HG02678 (cell line): ENCODE results near the gene MS4A8.
"Not testable (repeated sequence)": the region's sequence is repeated elsewhere in the genome, so short reads cannot be mapped to it uniquely, and the experiment has no call there.

ENCODE experiments used
- ATAC-seq: cut with Tn5 transposase; IDR thresholded peaks from one replicate; pipeline ENCODE4 v1.9.1; 2021; ENCODE audit warnings: mild to moderate bottlenecking, moderate library complexity; ENCODE audit not compliant: unreplicated experiment

Gene MS4A8

DNA sequence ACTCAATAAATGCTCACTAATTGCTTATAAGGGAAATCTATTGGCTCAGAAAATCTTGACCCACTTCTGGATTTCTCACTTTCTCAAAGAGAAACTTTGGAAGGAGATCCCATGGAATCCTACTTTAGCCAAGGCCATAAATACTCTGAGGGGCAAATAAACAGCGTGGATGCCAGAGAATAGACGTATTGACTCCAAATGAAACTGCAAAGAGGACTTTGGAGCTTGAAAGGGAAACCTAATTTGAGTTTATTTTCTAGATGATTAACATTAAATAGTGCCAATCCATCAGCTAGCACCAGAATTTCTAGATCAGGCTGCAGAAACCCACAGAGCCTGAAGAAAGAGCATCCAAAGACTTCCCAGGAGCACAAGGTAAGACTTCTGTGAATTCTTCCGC is 25.0 kb downstream of the MS4A8 start, which contains the start of gene MS4A18:
Gene MS4A18 (plus strand): TSS at position 301 of the 400 bp plus-strand sequence.
- ATAC-seq = no peak

DNA sequence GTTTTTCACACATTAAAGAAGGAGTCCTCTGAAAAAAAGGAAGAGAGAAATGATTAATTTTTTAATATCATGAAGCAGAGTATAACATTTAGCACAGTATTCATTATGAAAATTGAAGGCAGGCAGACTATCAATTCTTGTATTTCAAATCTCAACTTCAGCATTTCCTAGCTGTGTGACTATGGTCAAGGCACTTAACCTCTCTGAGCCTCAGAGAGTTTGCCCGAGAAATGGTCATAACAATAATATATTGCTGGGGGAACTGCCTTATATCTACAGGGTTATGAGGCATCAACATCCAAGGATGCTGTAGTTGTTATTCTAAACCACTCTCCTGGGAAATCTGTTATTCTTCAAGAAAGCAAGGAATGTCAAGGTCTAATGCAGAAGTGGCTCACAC is 26.2 kb downstream of the MS4A8 start:
- ATAC-seq = no peak

GRCh38 chr11:60731586-60731985 is 32.2 kb downstream of the MS4A8 start:
- no peak for ATAC-seq

DNA sequence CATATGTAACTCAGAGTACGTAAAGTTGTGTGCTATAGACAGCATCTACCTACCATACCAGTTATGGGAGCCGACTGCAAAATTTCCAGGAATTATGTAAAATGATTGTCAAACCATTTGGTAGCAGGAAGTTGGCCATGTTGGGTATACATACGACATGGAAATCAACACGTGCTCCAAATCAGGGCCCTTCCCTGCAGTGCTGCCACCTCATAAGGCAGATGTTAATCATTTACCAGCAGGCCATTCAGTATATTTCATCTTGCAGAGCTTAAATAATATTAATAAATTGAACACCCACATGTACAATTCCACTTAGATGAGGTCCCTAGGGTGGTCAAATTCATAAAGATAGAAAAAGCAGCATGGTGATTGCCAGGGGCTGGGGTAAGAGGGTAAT is 34.9 kb downstream of the MS4A8 start:
- ATAC-seq = no peak

GRCh38 chr11:60739114-60739513 is 39.7 kb downstream of the MS4A8 start:
- no peak for ATAC-seq

- ATAC-seq = no peak
Measured at GRCh38 chr11:60740573-60740972, 41.2 kb downstream of the MS4A8 start.

GRCh38 chr11:60741421-60741820 is 42.0 kb downstream of the MS4A8 start:
- ATAC-seq = no peak

- ATAC-seq = no peak
Measured at GRCh38 chr11:60743058-60743457, 43.6 kb downstream of the MS4A8 start.

DNA sequence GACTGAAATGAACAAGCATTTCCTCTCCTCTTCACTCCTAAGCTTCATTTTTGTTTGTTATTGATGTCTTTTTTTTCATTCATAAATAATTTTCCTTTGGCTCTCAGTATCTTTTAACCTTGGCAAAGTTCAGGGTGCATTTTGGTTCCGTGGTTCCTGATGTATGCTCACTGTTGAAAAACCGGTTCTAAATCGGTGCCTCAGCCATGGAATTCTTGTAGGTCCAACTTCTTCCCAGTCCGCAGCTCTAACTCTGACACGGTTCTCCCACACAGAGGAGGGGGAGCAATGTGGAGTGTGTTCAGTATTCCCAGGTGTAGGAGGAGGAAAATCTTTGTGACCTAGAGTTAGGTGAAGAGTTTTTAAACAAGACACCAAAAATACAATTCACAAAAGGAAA is 44.7 kb downstream of the MS4A8 start:
- no peak for ATAC-seq

- ATAC-seq = no peak
Measured at GRCh38 chr11:60747359-60747873, 48.0 kb downstream of the MS4A8 start.

- ATAC-seq = no peak
Measured at GRCh38 chr11:60748225-60748624, 48.8 kb downstream of the MS4A8 start.

GRCh38 chr11:60748821-60749220 is 49.4 kb downstream of the MS4A8 start:
- no peak for ATAC-seq

- ATAC-seq = no peak
Measured at GRCh38 chr11:60750911-60751310, 51.5 kb downstream of the MS4A8 start.

GRCh38 chr11:60753309-60753708 is 53.9 kb downstream of the MS4A8 start:
- no peak for ATAC-seq

DNA sequence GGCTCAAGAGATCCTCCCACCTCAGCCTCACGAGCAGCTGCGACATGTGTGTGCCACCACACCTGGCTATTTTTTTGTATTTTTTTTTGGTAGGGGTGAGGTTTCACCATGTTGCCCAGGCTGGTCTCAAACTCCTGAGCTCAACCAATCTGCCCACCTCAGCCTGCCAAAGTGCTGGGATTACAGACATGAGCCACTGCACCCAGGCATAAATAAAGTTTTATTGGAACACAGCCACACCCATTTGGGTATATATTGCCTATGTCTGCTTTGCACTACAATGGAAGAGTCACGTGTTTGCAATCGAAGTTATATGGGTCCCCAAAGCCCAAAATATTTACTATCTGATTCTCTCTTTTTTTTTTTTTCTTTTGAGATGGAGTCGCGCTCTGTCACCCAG is 55.5 kb downstream of the MS4A8 start:
- ATAC-seq = no peak

DNA sequence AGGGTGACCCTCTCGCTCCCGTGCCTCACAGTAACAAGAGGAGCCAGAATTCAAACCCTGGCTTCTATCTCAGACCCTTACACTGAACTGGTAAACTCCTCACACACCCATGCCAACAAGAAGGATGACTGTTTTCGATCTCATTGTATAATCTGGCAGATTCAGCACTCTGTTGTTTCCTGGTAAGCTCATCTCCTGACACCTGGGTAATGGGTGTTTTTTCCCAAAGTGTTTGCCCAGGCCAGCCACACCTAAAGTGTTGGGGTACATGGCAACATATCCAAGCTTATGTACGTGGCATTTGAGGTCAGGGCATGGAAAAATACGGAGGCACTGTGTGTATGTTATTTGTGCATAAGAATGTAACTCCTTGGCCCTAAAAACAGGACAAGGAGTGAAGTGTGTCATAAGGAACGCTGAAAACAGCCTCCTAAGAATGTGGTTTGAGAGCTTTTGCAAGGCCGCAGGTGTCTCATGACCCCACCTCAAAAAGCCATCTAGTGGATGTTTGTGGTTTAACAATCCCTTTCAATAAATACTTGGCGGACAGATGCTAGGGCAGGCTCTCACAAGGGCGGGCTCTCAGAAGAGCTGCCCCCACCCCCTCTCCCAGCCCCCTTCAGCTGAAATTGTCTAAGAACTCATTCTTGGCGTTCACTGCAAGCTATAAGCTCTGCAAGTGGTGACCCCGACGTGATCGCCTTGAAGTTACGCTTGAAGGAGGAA is 57.1 kb downstream of the MS4A8 start, which contains the start of gene MS4A15:
Gene MS4A15 (plus strand): TSS at position 561 of the 726 bp plus-strand sequence. CDS start 6,867 bp downstream, outside the sequence.
- no peak for ATAC-seq

- no peak for ATAC-seq
Measured at GRCh38 chr11:60757231-60757800, 57.9 kb downstream of the MS4A8 start.

- not testable (repeated sequence) for ATAC-seq
Measured at GRCh38 chr11:60758671-60759070, 59.3 kb downstream of the MS4A8 start.

- not testable (repeated sequence) for ATAC-seq
Measured at GRCh38 chr11:60759438-60760225, 60.2 kb downstream of the MS4A8 start.

DNA sequence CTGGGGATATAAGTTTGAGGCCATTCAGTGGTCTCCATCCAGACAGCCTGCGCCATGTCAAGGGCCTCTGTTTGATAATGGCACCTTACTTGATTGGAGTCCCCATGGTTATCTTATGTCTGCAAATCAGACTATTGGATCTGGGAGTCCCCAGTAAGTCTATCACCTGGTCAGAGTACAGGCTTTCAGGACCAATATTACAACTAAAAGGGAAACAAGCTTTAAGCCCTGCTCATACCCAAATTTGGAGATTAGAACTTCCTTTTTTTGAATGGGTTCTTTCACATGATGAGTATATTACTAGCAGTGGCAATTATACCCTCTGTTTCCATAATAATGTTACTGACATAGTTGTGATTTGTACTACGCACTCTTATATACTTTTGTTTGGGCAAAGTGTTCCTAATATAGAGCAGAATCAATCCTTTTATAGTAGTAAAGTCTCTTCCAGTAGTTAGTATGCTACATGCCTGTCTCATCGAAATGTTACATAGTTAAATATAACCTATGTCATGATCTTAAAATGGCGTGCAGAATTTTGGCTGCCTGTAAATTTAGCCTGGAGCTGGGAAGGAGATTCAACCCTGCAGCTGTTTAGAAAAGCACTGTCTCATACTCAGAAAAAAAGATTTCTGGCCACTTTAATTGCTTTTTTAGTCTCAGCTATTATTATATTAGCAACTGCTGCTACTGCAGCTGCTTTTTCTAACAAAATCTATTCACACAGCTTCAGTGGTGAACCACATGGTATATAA is 62.2 kb downstream of the MS4A8 start:
- peak; percentile 32 for ATAC-seq
